Spleen (tissue), 7 donors: ENCODE data around the gene CKLF.
A peak's percentile ranks its signal among the peaks of the same experiment; 100 is the strongest.

Experiments
- POLR2A ChIP-seq, 3 donors: fragments of 450-650 bp; IDR thresholded peaks; one replicate each; pipeline ENCODE4 v1.5.1; 2017; ENCODE audit warnings: antibody characterized with exemption in 3 of 3, mild to moderate bottlenecking in 1 of 3
- POLR2AphosphoS5 ChIP-seq, 3 donors: sonication (generic); formaldehyde crosslinking; IDR thresholded peaks; one replicate each; pipeline ENCODE4 v1.5.1; 2017; ENCODE audit warnings: antibody characterized with exemption in 3 of 3
- TF ChIP-seq, protein P1 (sequence below), 11 experiments: fragments of 200-600 bp in 7 of 11; fragments of 450-650 bp in 4 of 11; sonication (generic) in 4 of 11; IDR thresholded peaks in 8 of 11; conservative IDR thresholded peaks in 3 of 11; 1 replicate in 7 of 11; 2 replicates in 4 of 11; pipeline versions ENCODE4 v1.4.0 to v1.8.0; 2016 to 2021; ENCODE audit warnings: antibody characterized with exemption in 11 of 11, inconsistent platforms in 4 of 11, mild to moderate bottlenecking in 1 of 11
- donor health status: DM: no; HTN: no; CAD: no; lungs with moderate emphysema.
- donor health status: DM: no; HTN: no; CAD: no.
- donor health status: DM: no; HTN: no; CAD: no.

- TF ChIP-seq POLR2A (IDR thresholded peaks at IDR 0.05) (no peak), POLR2AphosphoS5 (IDR thresholded peaks at IDR 0.05) (peak in 1 of 3 donors; percentile 16)
- TF ChIP-seq, protein P1, sequence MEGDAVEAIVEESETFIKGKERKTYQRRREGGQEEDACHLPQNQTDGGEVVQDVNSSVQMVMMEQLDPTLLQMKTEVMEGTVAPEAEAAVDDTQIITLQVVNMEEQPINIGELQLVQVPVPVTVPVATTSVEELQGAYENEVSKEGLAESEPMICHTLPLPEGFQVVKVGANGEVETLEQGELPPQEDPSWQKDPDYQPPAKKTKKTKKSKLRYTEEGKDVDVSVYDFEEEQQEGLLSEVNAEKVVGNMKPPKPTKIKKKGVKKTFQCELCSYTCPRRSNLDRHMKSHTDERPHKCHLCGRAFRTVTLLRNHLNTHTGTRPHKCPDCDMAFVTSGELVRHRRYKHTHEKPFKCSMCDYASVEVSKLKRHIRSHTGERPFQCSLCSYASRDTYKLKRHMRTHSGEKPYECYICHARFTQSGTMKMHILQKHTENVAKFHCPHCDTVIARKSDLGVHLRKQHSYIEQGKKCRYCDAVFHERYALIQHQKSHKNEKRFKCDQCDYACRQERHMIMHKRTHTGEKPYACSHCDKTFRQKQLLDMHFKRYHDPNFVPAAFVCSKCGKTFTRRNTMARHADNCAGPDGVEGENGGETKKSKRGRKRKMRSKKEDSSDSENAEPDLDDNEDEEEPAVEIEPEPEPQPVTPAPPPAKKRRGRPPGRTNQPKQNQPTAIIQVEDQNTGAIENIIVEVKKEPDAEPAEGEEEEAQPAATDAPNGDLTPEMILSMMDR (IDR thresholded peaks at IDR 0.05 in 8 of 11, conservative IDR thresholded peaks at IDR 0.05 in 3 of 11), result no peak
Measured at GRCh38 chr16:66553223-66553622, 847 bp downstream of the CKLF start.
